Measurements from ENCODE around the gene CREM.

DNA sequence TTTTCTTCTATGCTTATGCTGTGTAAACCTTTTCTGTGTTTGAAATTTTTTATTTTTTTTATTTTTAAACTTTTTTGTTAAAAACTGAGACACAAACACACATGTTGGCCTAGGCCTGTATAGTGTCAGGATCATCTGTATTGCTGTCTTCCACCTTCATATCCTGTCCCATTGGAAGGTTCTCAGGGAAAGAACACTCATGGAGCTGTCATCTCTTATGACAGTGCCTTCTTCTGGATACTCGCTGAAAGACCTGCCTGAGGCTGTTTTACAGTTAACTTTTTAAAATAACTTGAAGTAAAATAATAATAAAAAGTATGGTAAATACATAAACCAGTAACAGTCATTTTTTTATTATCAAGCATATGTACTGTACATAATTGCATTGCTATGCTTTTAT is 34.1 kb downstream of the CREM start:
- TF ChIP-seq EP300 (IDR thresholded peaks at IDR 0.05), result no peak
- no peak for TF ChIP-seq POLR2AphosphoS5 (IDR thresholded peaks at IDR 0.05)
